ENCODE measurements around the gene AP1G1. TPM values are rescaled to one million over a fixed set of nuclear protein-coding genes. Genes with fewer than 3 reads are reported as not detected.
"Not testable (repeated sequence)": the region's sequence is repeated elsewhere in the genome, so short reads cannot be mapped to it uniquely, and the experiment has no call there.

Gene AP1G1
- total RNA-seq: 28.1 TPM
- long read RNA-seq, full-length matches to known transcripts: 2 of 3 reads
- long read RNA-seq, partial matches to known transcripts: 0 of 3 reads
- long read RNA-seq, other reads (novel, unspliced or antisense): 1 of 3 reads

- ATAC-seq: peak; percentile 99
- intact Hi-C loops (cut with DNase I): loop anchor here (1.0 to 2.0 kb wide), 2 partner anchors 36 to 86 kb away; partner anchors contain the start of genes ATXN1L and IST1
- DNase-seq (ENCODE audit: missing footprints): peak; percentile 98
These were observed at the start of gene AP1G1 for GRCh38 chr16:71808593-71809459. Gene AP1G1 (minus strand): TSS chr16:71808834. CDS start chr16:71789479, 19,355 bp downstream.

GRCh38 chr16:71855937-71856662 lies 47.5 kb upstream of the AP1G1 start:
- ATAC-seq (no peak), DNase-seq (ENCODE audit: missing footprints) (no peak)
- intact Hi-C loops (cut with DNase I): no loop called here

- intact Hi-C loops (cut with DNase I): no loop called here
These were observed 45.8 kb upstream of the AP1G1 start for GRCh38 chr16:71854369-71854948.

GRCh38 chr16:71853413-71853812 lies 44.8 kb upstream of the AP1G1 start:
- no peak for DNase-seq (ENCODE audit: missing footprints)
- intact Hi-C loops (cut with DNase I): no loop called here
- ATAC-seq: no peak

More at GRCh38 chr16:71854369-71854948, 45.8 kb upstream of the AP1G1 start:
- ATAC-seq (no peak), DNase-seq (ENCODE audit: missing footprints) (no peak)

GRCh38 chr16:71852561-71852960 lies 43.9 kb upstream of the AP1G1 start:
- no peak for ATAC-seq
- no peak for DNase-seq (ENCODE audit: missing footprints)
- intact Hi-C loops (cut with DNase I): no loop called here

GRCh38 chr16:71852158-71852557 lies 43.5 kb upstream of the AP1G1 start:
- intact Hi-C loops (cut with DNase I): no loop called here
- ATAC-seq: no peak

GRCh38 chr16:71851746-71852145 lies 43.1 kb upstream of the AP1G1 start:
- intact Hi-C loops (cut with DNase I): no loop called here
- DNase-seq (ENCODE audit: missing footprints): no peak
- ATAC-seq: no peak

More at GRCh38 chr16:71852158-71852557, 43.5 kb upstream of the AP1G1 start:
- DNase-seq (ENCODE audit: missing footprints): no peak

GRCh38 chr16:71848622-71849021 lies 40.0 kb upstream of the AP1G1 start:
- no peak for DNase-seq (ENCODE audit: missing footprints)
- intact Hi-C loops (cut with DNase I): loop anchor here (5.0 kb wide), 1 partner anchor 34 kb away; the partner anchor contains the start of gene ZNF821
- no peak for ATAC-seq

GRCh38 chr16:71847096-71847495 lies 38.5 kb upstream of the AP1G1 start:
- intact Hi-C loops (cut with DNase I): loop anchor here (5.0 kb wide), 1 partner anchor 35 kb away; the partner anchor contains the start of gene ZNF821
- DNase-seq (ENCODE audit: missing footprints) (no peak), ATAC-seq (no peak)

GRCh38 chr16:71846431-71846830 lies 37.8 kb upstream of the AP1G1 start:
- peak; percentile 2 for ATAC-seq
- no peak for DNase-seq (ENCODE audit: missing footprints)
- intact Hi-C loops (cut with DNase I): loop anchor here (5.0 kb wide), 1 partner anchor 36 kb away; the partner anchor contains the start of gene ZNF821

- ATAC-seq (peak; percentile 98), DNase-seq (ENCODE audit: missing footprints) (peak; percentile 96)
- intact Hi-C loops (cut with DNase I): loop anchor here (2.0 to 5.0 kb wide), 2 partner anchors 36 to 37 kb away; partner anchors contain the start of genes AP1G1 and ZNF821
These were observed 37.2 kb upstream of the AP1G1 start, which contains the start of gene ATXN1L for GRCh38 chr16:71845639-71846430. Gene ATXN1L (plus strand): TSS chr16:71845976. CDS start chr16:71849741, 3,765 bp downstream.

GRCh38 chr16:71843572-71843971 lies 34.9 kb upstream of the AP1G1 start:
- intact Hi-C loops (cut with DNase I): no loop called here
- no peak for ATAC-seq

GRCh38 chr16:71840052-71840451 lies 31.4 kb upstream of the AP1G1 start:
- DNase-seq (ENCODE audit: missing footprints) (no peak), ATAC-seq (no peak)
- intact Hi-C loops (cut with DNase I): no loop called here

More at GRCh38 chr16:71843572-71843971, 34.9 kb upstream of the AP1G1 start:
- no peak for DNase-seq (ENCODE audit: missing footprints)

- intact Hi-C loops (cut with DNase I): no loop called here
- DNase-seq (ENCODE audit: missing footprints): no peak
These were observed 28.5 kb upstream of the AP1G1 start for GRCh38 chr16:71837150-71837549.

GRCh38 chr16:71834291-71834690 lies 25.7 kb upstream of the AP1G1 start:
- ATAC-seq (no peak), DNase-seq (ENCODE audit: missing footprints) (no peak)
- intact Hi-C loops (cut with DNase I): no loop called here

More at GRCh38 chr16:71837150-71837549, 28.5 kb upstream of the AP1G1 start:
- no peak for ATAC-seq

GRCh38 chr16:71832112-71832511 lies 23.5 kb upstream of the AP1G1 start:
- DNase-seq (ENCODE audit: missing footprints); intact Hi-C loops (cut with DNase I); ATAC-seq: not testable (repeated sequence)

- DNase-seq (ENCODE audit: missing footprints); ATAC-seq; intact Hi-C loops (cut with DNase I): not testable (repeated sequence)
These were observed 23.1 kb upstream of the AP1G1 start for GRCh38 chr16:71831698-71832097.

- DNase-seq (ENCODE audit: missing footprints): no peak
- intact Hi-C loops (cut with DNase I): no loop called here
- ATAC-seq: no peak
These were observed 21.7 kb upstream of the AP1G1 start for GRCh38 chr16:71830359-71830758.
